GM18505 (cell line): ENCODE data around the gene DENND5B.

Experiments
- ATAC-seq: cut with Tn5 transposase; IDR thresholded peaks from one replicate; pipeline ENCODE4 v1.9.1; 2021; ENCODE audit not compliant: unreplicated experiment
- POLR2A ChIP-seq: IDR thresholded peaks from 4 replicates; pipeline ENCODE4 v1.6.1; 2011; ENCODE audit warnings: borderline replicate concordance; ENCODE audit not compliant: insufficient read depth, insufficient read length; ENCODE audit errors: extremely low read depth

DENND5B gene

DNA sequence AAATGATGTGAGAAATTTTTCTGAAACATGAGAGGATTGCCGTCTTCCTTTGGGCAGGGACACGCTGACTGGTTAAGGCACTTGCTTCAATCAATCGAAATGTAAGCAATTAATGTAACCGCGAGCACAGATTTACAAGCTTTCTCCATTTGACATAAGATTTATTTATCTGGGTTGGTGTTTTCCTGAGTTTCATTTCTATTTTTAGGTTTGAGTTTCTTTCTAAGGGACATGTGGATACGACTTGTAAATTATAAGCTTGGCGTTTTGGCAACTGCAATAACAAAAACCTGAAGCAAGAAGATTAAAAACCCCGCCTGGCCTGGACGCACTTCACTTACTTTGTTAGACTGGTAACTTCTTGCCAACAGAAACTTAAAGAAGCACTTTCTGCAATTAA, 244.7 kb downstream of the DENND5B start:
- TF ChIP-seq POLR2A = no peak

DNA sequence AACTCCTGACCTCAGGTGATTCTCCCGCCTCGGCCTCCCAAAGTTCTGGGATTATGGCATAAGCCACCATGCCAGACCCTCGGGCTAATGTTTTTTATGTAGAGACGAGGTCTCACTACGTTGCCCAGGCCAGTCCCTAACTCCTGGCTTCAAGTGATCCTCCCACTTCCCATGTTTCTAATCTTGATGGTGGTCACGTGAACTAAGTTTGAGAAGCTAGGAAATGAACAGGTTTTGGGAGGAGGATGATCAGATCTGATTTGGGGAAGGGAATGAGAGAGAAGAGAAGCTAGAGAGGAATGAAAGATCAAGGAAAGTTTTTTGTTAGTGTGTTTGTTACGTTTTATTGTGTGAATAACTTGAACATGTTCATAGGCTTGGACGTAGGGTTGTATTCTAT, 247.8 kb downstream of the DENND5B start:
- no peak for TF ChIP-seq POLR2A
- no peak for ATAC-seq

More for the DNA sequence above, 244.7 kb downstream of the DENND5B start:
- ATAC-seq = no peak

DNA sequence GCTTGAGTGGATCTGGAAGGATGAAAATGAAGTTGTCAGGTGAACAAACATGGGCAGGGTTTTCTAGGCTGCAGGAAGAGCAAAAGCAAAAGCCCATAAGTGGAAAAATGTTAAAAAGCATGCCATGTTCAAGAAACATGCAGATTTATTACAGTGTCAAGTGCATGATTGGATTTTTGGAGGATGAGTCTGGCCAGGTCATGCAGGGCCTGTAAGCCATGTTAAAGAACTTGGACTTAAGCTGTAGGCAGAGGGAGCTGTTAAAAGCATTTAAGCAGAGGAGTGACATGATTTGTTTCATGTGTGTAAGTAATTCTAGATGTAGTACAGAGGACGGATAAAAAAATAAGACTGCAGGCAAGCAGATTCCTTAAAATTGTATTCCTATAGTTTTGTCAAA, 248.7 kb downstream of the DENND5B start:
- no peak for TF ChIP-seq POLR2A
- ATAC-seq = no peak

DNA sequence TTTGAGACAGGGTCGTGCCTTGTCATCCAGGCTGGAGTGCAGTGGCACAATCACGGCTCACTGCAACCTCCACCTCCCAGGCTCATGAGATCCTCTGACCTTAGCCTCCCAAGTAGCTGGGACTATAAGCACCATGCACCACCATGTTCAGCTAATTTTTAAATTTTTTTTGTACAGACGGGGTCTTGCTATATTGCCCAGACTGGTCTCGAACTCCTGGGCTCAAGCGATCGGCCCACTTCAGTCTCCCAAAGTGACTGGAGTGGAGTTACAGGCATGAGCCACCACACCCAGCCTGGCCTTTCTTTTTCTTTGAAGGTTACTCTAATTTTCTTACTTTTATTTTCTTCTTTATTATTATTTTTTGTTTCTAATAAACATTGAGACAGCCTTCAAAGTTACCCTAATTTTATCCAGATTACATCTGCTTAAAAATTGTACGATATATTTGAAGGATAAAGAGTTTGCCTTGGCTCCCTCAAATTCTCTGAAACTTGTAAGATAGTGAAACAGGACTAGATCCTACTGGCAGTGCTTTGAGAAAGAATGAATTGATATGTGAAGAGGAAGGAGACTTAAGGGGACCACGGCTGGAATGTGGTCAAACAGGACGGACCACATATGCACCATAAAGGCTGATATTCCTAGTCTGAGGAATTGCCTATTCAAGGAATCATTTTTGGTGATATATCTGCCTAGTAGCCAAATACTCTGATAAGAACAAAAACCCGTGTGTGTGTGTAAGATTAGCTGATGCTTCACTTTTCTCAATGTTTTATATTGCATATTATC, 250.9 kb downstream of the DENND5B start:
- ATAC-seq = no peak
- TF ChIP-seq POLR2A = no peak

DNA sequence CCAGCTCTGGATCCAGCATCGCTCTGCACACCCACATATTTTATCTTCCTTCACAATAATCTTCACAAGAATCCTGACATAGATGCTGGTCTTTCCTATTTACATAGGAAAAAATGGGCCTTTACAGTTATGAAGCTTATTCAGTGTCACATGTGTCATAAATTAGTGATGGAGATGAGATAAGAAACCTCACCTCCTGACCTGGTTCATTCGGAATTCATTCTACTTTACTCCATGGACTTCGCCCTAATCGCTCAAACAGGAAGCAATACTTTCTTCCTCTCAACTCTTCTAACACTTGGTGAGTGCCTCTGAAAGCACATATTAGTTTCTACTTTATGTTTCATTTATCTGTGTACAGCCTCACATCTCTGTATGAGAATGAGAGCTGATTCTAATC, 253.0 kb downstream of the DENND5B start:
- no peak for ATAC-seq
- no peak for TF ChIP-seq POLR2A
